H9 (cell line): ENCODE data around the gene CTU2. TPM values are rescaled to one million over a fixed set of nuclear protein-coding genes. Genes with fewer than 3 reads are reported as not detected.

Experiments
- DNase-seq: peaks from one replicate; pipeline ENCODE4 v3.0.0-alpha.2; 2017
- H2AFZ ChIP-seq: one replicate; pipeline ENCODE4 v1.6.1; 2013; ENCODE audit warnings: mild to moderate bottlenecking, low read length, control low read depth, moderate library complexity
- H2AK5ac ChIP-seq: 2 replicates; pipeline ENCODE4 v1.6.1; 2013; ENCODE audit warnings: low read length, control low read depth, mixed read lengths; ENCODE audit not compliant: insufficient read length
- H2BK120ac ChIP-seq: one replicate; pipeline ENCODE4 v1.6.1; 2013; ENCODE audit warnings: low read depth, mild to moderate bottlenecking, low read length, control low read depth, inconsistent platforms; ENCODE audit not compliant: poor library complexity, severe bottlenecking
- H2BK12ac ChIP-seq: 2 replicates; pipeline ENCODE4 v1.6.1; 2013; ENCODE audit warnings: low read length, control low read depth, mixed read lengths, low read depth; ENCODE audit not compliant: insufficient read length
- H2BK15ac ChIP-seq: 2 replicates; pipeline ENCODE4 v1.6.1; 2013; ENCODE audit warnings: low read depth, low read length, control low read depth
- H2BK20ac ChIP-seq: one replicate; pipeline ENCODE4 v1.6.1; 2013; ENCODE audit warnings: low read depth, mild to moderate bottlenecking, low read length, control low read depth, inconsistent platforms; ENCODE audit not compliant: poor library complexity, severe bottlenecking
- H2BK5ac ChIP-seq: 2 replicates; pipeline ENCODE4 v1.6.1; 2013; ENCODE audit warnings: low read length, control low read depth, mixed read lengths; ENCODE audit not compliant: insufficient read length
- H3K14ac ChIP-seq: 2 replicates; pipeline ENCODE4 v1.6.1; 2013; ENCODE audit warnings: low read length, control low read depth; ENCODE audit not compliant: insufficient read depth
- H3K18ac ChIP-seq: 2 replicates; pipeline ENCODE4 v1.6.1; 2013; ENCODE audit warnings: low read depth, mild to moderate bottlenecking, mixed read lengths, low read length, control low read depth; ENCODE audit not compliant: insufficient read length
- H3K23ac ChIP-seq: 2 replicates; pipeline ENCODE4 v1.6.1; 2013; ENCODE audit warnings: low read length, control low read depth, mixed read lengths, low read depth; ENCODE audit not compliant: insufficient read length
- H3K23me2 ChIP-seq: 2 replicates; pipeline ENCODE4 v1.6.1; 2013; ENCODE audit warnings: low read depth, mild to moderate bottlenecking, mixed read lengths, low read length, control low read depth; ENCODE audit not compliant: insufficient read length, poor library complexity, severe bottlenecking
- H3K27ac ChIP-seq: 2 replicates; pipeline ENCODE4 v1.5.1; 2013; ENCODE audit warnings: low read length, control low read depth, mixed read lengths, low read depth; ENCODE audit not compliant: insufficient read length
- H3K27me3 ChIP-seq: 2 replicates; pipeline ENCODE4 v1.6.1; 2013; ENCODE audit warnings: low read length, control low read depth, inconsistent platforms; ENCODE audit not compliant: insufficient read depth
- H3K4ac ChIP-seq: 2 replicates; pipeline ENCODE4 v1.6.1; 2013; ENCODE audit warnings: low read depth, mild to moderate bottlenecking, control low read depth, inconsistent platforms, low read length, moderate library complexity
- H3K4me1 ChIP-seq: 2 replicates; pipeline ENCODE4 v1.6.1; 2013; ENCODE audit warnings: low read length, control low read depth, inconsistent platforms; ENCODE audit not compliant: insufficient read depth
- H3K4me2 ChIP-seq: 2 replicates; pipeline ENCODE4 v1.6.1; 2013; ENCODE audit warnings: low read length, control low read depth, mixed read lengths; ENCODE audit not compliant: insufficient read length, insufficient read depth
- H3K56ac ChIP-seq: 2 replicates; pipeline ENCODE4 v1.6.1; 2013; ENCODE audit warnings: low read depth, mild to moderate bottlenecking, mixed read lengths, low read length, control low read depth; ENCODE audit not compliant: insufficient read length
- H3K79me1 ChIP-seq: 2 replicates; pipeline ENCODE4 v1.6.1; 2013; ENCODE audit warnings: low read depth, mild to moderate bottlenecking, moderate library complexity, low read length, control low read depth, inconsistent platforms; ENCODE audit not compliant: insufficient read depth, poor library complexity, severe bottlenecking
- H3K79me2 ChIP-seq: 2 replicates; pipeline ENCODE4 v1.6.1; 2013; ENCODE audit warnings: low read length, control low read depth, inconsistent platforms; ENCODE audit not compliant: insufficient read depth
- H3K9ac ChIP-seq: 2 replicates; pipeline ENCODE4 v1.6.1; 2013; ENCODE audit warnings: low read length, control low read depth, mixed read lengths; ENCODE audit not compliant: insufficient read length; ENCODE audit errors: extremely low read depth
- H3K9me3 ChIP-seq: one replicate; pipeline ENCODE4 v1.6.1; 2013; ENCODE audit warnings: low read depth, low read length, inconsistent platforms; ENCODE audit not compliant: control insufficient read depth
- H3T11ph ChIP-seq: one replicate; pipeline ENCODE4 v1.6.1; 2013; ENCODE audit warnings: mild to moderate bottlenecking, low read length, control low read depth, inconsistent platforms
- H4K20me1 ChIP-seq: one replicate; pipeline ENCODE4 v1.6.1; 2013; ENCODE audit not compliant: control insufficient read depth, insufficient read length, insufficient read depth
- H4K5ac ChIP-seq: 2 replicates; pipeline ENCODE4 v1.6.1; 2013; ENCODE audit warnings: low read depth, mild to moderate bottlenecking, mixed read lengths, low read length, control low read depth; ENCODE audit not compliant: insufficient read length
- H4K8ac ChIP-seq: replicated peaks from 2 replicates; pipeline ENCODE4 v1.6.1; 2013; ENCODE audit warnings: low read length, control low read depth, mixed read lengths, low read depth; ENCODE audit not compliant: insufficient read length
- H4K91ac ChIP-seq: 2 replicates; pipeline ENCODE4 v1.6.1; 2013; ENCODE audit warnings: low read depth, mild to moderate bottlenecking, moderate library complexity, mixed read lengths, low read length, control low read depth; ENCODE audit not compliant: insufficient read length
- H3K27ac Mint-ChIP-seq, 3 experiments: 2 replicates in 2 of 3; 3 replicates in 1 of 3; pipeline ENCODE4 v1.8.0; 2020 to 2021; ENCODE audit warnings: mixed read lengths in 3 of 3, mild to moderate bottlenecking in 1 of 3, moderate library complexity in 1 of 3
- H3K27me3 Mint-ChIP-seq: 2 replicates; pipeline ENCODE4 v1.8.0; 2021; ENCODE audit warnings: low read depth, mild to moderate bottlenecking, moderate library complexity, mixed read lengths
- H3K36me3 Mint-ChIP-seq, 3 experiments: 2 replicates in 2 of 3; 3 replicates in 1 of 3; pipeline ENCODE4 v1.8.0; 2020 to 2021; ENCODE audit warnings: low read depth in 3 of 3, mixed read lengths in 3 of 3; ENCODE audit not compliant: insufficient read depth in 1 of 3
- H3K4me1 Mint-ChIP-seq, 2 experiments: 2 replicates each; pipeline ENCODE4 v1.8.0; 2020; ENCODE audit warnings: mixed read lengths in 2 of 2
- H3K4me3 Mint-ChIP-seq, 2 experiments: 2 replicates in 1 of 2; 3 replicates in 1 of 2; pipeline ENCODE4 v1.8.0; 2020 to 2021; ENCODE audit warnings: mild to moderate bottlenecking in 2 of 2, mixed read lengths in 2 of 2, moderate library complexity in 1 of 2
- H3K9me3 Mint-ChIP-seq, 2 experiments: 2 replicates in 1 of 2; 3 replicates in 1 of 2; pipeline ENCODE4 v1.8.0; 2020; ENCODE audit warnings: mild to moderate bottlenecking in 2 of 2, mixed read lengths in 2 of 2, moderate library complexity in 1 of 2
- CTCF ChIP-seq: fragments of 200-600 bp; sonication (generic); conservative IDR thresholded peaks from 3 replicates; pipeline ENCODE4 v1.8.0; 2021; ENCODE audit warnings: antibody characterized with exemption, mild to moderate bottlenecking
- WGBS: extraction: QIAGEN DNeasy Blood & Tissue Kit; methylation state at CpG from one replicate; pipeline ENCODE4 v1.1.7; 2013; ENCODE audit warnings: missing lambda C conversion rate, low lambda C conversion rate, mixed read lengths; ENCODE audit not compliant: insufficient read length; ENCODE audit errors: extremely low coverage; 5-methylcytosine and 5-hydroxymethylcytosine counted together
- total RNA-seq: library from RNA; stranded (reverse); gene quantifications from 2 replicates; pipeline ENCODE4 v1.2.1, GENCODE V29; 2021

The CTU2 gene
- total RNA-seq, 1 experiment from 2014 or later = 32.8 TPM

- no peak overlapping the region for H3K14ac ChIP-seq
- DNase-seq = no peak
- H3K27me3 Mint-ChIP-seq = no peaks in the 10 kb centered on the region
- H2BK12ac ChIP-seq = no peak overlapping the region
- no peaks in the 10 kb centered on the region for H3K79me1 ChIP-seq
- no peak overlapping the region for H2AFZ ChIP-seq
- no peaks in the 10 kb centered on the region for H3K79me2 ChIP-seq
- H4K8ac ChIP-seq = no peak overlapping the region
- peaks cover 4 to 24% (median 23%) of the 10 kb centered on the region in 3 experiments; a peak in 6 of 7 replicates for H3K36me3 Mint-ChIP-seq
- no peak overlapping the region for H2BK5ac ChIP-seq
- no CpG with 5 or more reads among the region's 30 CpGs for WGBS
- H3K18ac ChIP-seq = no peak overlapping the region
- no peak overlapping the region for H2AK5ac ChIP-seq
- H3K27ac Mint-ChIP-seq = no peak overlapping the region
- no peak overlapping the region for H3K56ac ChIP-seq
- no peak overlapping the region for H3K4me2 ChIP-seq
- H4K91ac ChIP-seq = no peak overlapping the region
- no peak overlapping the region for H4K5ac ChIP-seq
- no peaks in the 10 kb centered on the region for H3K27me3 ChIP-seq
- H2BK120ac ChIP-seq = no peak overlapping the region
- H2BK20ac ChIP-seq = no peak overlapping the region
- TF ChIP-seq CTCF = no peak
- H3K27ac ChIP-seq = no peak overlapping the region
- no peak overlapping the region for H3K23ac ChIP-seq
- H3K4me1 Mint-ChIP-seq = peaks cover 0 to 6% of the 10 kb centered on the region in 2 experiments; a peak in 1 of 4 replicates
- no peaks in the 10 kb centered on the region for H3K4me1 ChIP-seq
- H4K20me1 ChIP-seq = no peaks in the 10 kb centered on the region
- H3K4me3 Mint-ChIP-seq = no peak overlapping the region
- H3K9me3 ChIP-seq = no peaks in the 10 kb centered on the region
- no peak overlapping the region for H3K9ac ChIP-seq
- H3T11ph ChIP-seq = no peak overlapping the region
- H3K9me3 Mint-ChIP-seq = no peaks in the 10 kb centered on the region
- no peak overlapping the region for H2BK15ac ChIP-seq
- no peaks in the 10 kb centered on the region for H3K23me2 ChIP-seq
- H3K4ac ChIP-seq = no peak overlapping the region
Observed at GRCh38 chr16:88713568-88714419, 7.5 kb downstream of the CTU2 start.
